ENCODE data around the gene PCDH15.

DNA sequence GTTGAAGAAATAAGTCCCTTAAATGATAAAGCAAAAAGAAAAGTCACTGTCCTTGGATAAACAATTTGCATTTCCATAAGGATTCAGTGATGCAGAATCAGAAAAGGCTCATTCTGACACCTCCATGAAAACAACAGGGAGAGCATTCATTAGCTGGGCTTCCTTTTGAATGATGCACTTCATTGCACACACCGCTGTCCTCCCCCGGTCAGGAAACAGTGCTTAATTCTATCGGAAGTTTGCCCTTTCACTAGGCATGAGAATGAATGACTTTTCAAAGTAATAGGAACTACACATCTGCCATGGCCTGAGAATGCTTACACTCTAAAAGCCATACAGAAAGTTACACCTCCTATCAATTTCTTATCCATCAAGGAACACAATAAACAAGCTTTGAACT is 4.2 kb downstream of the PCDH15 start:
- TF ChIP-seq GATA3 (IDR thresholded peaks at IDR 0.05; ENCODE audit: low read depth, low read length) = no peak
- TF ChIP-seq GATA2 (IDR thresholded peaks at IDR 0.05; ENCODE audit: low read depth, low read length) = no peak
